ENCODE data around the gene IL4I1. TPM values are rescaled to one million over a fixed set of nuclear protein-coding genes. Genes with fewer than 3 reads are reported as not detected.
A peak's percentile ranks its signal among the peaks of the same experiment; 100 is the strongest.

IL4I1 gene
- polyA plus RNA-seq, 1 of the 3 experiments (the other 2 are of a cell fraction), result 0.35 TPM

- no peaks in the 10 kb centered on the region for H3K9me2 ChIP-seq
- POLR2A ChIA-PET, result interaction anchor here (1.3 to 1.9 kb wide), 2 partner anchors 8 to 9 kb away, joined by 5 to 16 read pairs; partner anchors contain the start of gene PTOV1
- no peak overlapping the region for H2AFZ ChIP-seq (ENCODE audit: low read depth)
- H3K27ac ChIP-seq (ENCODE audit: low read depth in 2 of 2, low read length in 1 of 2), result peak overlapping the region in 1 of 2 experiments; percentile 65; a peak in 2 of 4 replicates
- H4K20me1 ChIP-seq (ENCODE audit: insufficient read depth), result peaks cover 55% of the 10 kb centered on the region
- peaks cover 28 to 70% of the 10 kb centered on the region in 2 experiments for H3K36me3 ChIP-seq (replicated peaks in 1 of 2; ENCODE audit: control insufficient read depth in 1 of 2, insufficient read depth in 2 of 2, low read length in 1 of 2)
- 0 out of 2 replicates have a peak overlapping the region, but pooled peaks have one; percentile 5 for H3K4me2 ChIP-seq
- peak; percentile 37 for DNase-seq
- CTCF ChIA-PET, result no interaction called here
- H3K9ac ChIP-seq, result no peak overlapping the region
- peaks cover 28% of the 10 kb centered on the region for H3K79me2 ChIP-seq (ENCODE audit: insufficient read depth)
- H3F3A ChIP-seq (replicated peaks; ENCODE audit: insufficient read depth), result peaks cover 47% of the 10 kb centered on the region
- H3K27me3 ChIP-seq (ENCODE audit: insufficient read depth), result no peaks in the 10 kb centered on the region
- TF ChIP-seq CTCF (IDR thresholded peaks at IDR 0.05), result no peak
- no peak for TF ChIP-seq RAD21 (IDR thresholded peaks at IDR 0.05; ENCODE audit: low read length)
- TF ChIP-seq CHD2 (IDR thresholded peaks at IDR 0.05; ENCODE audit: low read length, partially characterized antibody), result no peak
- TF ChIP-seq JUND (IDR thresholded peaks at IDR 0.05), result no peak; the same call in 1 of the 2 replicates
- no peak for TF ChIP-seq USF2 (IDR thresholded peaks at IDR 0.05; ENCODE audit: borderline replicate concordance, low read depth, low read length)
- no peak for TF ChIP-seq TCF12 (IDR thresholded peaks at IDR 0.05)
- H3K4me3 ChIP-seq (ENCODE audit: low read depth in 2 of 2, low read length in 1 of 2), result no peak overlapping the region
- 87% methylated on average over 16 of the region's 22 CpGs for WGBS (ENCODE audit: low lambda C conversion rate)
- no peaks in the 10 kb centered on the region for H3K9me3 ChIP-seq
- peaks cover 8 to 9% of the 10 kb centered on the region in 2 experiments; a peak in 2 of 4 replicates for H3K4me1 ChIP-seq (ENCODE audit: control insufficient read depth in 1 of 2, insufficient read depth in 2 of 2, low read depth in 1 of 2, low read length in 1 of 2)
Observed at GRCh38 chr19:49859682-49860335, 36.9 kb downstream of the IL4I1 start.

- H4K20me1 ChIP-seq (ENCODE audit: insufficient read depth), result peaks cover 62% of the 10 kb centered on the region
- H3K4me3 ChIP-seq (ENCODE audit: low read depth in 2 of 2, low read length in 1 of 2), result no peak overlapping the region
- no peaks in the 10 kb centered on the region for H3K27me3 ChIP-seq (ENCODE audit: insufficient read depth)
- H3K9ac ChIP-seq, result no peak overlapping the region
- CTCF ChIA-PET, result no interaction called here
- H3K4me2 ChIP-seq, result peak overlapping the region; percentile 33; the same call in 1 of the 2 replicates
- DNase-seq, result no peak
- H3K27ac ChIP-seq (ENCODE audit: low read depth in 2 of 2, low read length in 1 of 2), result peak overlapping the region in 1 of 2 experiments; percentile 65; a peak in 3 of 4 replicates
- peaks cover 52% of the 10 kb centered on the region for H3F3A ChIP-seq (replicated peaks; ENCODE audit: insufficient read depth)
- H2AFZ ChIP-seq (ENCODE audit: low read depth), result no peak overlapping the region
- no peaks in the 10 kb centered on the region for H3K9me3 ChIP-seq
- TF ChIP-seq, protein P1, sequence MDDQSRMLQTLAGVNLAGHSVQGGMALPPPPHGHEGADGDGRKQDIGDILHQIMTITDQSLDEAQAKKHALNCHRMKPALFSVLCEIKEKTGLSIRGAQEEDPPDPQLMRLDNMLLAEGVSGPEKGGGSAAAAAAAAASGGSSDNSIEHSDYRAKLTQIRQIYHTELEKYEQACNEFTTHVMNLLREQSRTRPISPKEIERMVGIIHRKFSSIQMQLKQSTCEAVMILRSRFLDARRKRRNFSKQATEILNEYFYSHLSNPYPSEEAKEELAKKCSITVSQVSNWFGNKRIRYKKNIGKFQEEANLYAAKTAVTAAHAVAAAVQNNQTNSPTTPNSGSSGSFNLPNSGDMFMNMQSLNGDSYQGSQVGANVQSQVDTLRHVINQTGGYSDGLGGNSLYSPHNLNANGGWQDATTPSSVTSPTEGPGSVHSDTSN (IDR thresholded peaks at IDR 0.05), result peak; percentile 29
- TF ChIP-seq MXI1 (IDR thresholded peaks at IDR 0.05; ENCODE audit: low read depth, low read length), result no peak
- WGBS (ENCODE audit: low lambda C conversion rate), result 87% methylated on average over 22 of the region's 37 CpGs
- H3K36me3 ChIP-seq (replicated peaks in 1 of 2; ENCODE audit: control insufficient read depth in 1 of 2, insufficient read depth in 2 of 2, low read length in 1 of 2), result peaks cover 18 to 56% of the 10 kb centered on the region in 2 experiments
- H3K9me2 ChIP-seq, result no peaks in the 10 kb centered on the region
- peaks cover 7 to 8% of the 10 kb centered on the region in 2 experiments; a peak in 3 of 4 replicates for H3K4me1 ChIP-seq (ENCODE audit: control insufficient read depth in 1 of 2, insufficient read depth in 2 of 2, low read depth in 1 of 2, low read length in 1 of 2)
- H3K79me2 ChIP-seq (ENCODE audit: insufficient read depth), result peaks cover 27% of the 10 kb centered on the region
- POLR2A ChIA-PET, result interaction anchor here (1.3 kb wide), 2 partner anchors 8 to 11 kb away, joined by 5 read pairs; partner anchors contain the start of gene PTOV1
Observed at GRCh38 chr19:49858088-49858985, 38.4 kb downstream of the IL4I1 start.
